IPS-20b (cell line): ENCODE data around the gene TWIST2.

Experiments
- H3K27ac ChIP-seq: one replicate; pipeline ENCODE4 v1.5.1; 2013; ENCODE audit warnings: low read length
- H3K27me3 ChIP-seq: 2 replicates; pipeline ENCODE4 v1.6.1; 2013; ENCODE audit warnings: mild to moderate bottlenecking, low read length, inconsistent platforms; ENCODE audit not compliant: insufficient read depth
- H3K36me3 ChIP-seq: 2 replicates; pipeline ENCODE4 v1.6.1; 2013; ENCODE audit warnings: low read depth, mild to moderate bottlenecking, inconsistent platforms, low read length, moderate library complexity; ENCODE audit not compliant: insufficient read depth
- H3K4me1 ChIP-seq: 2 replicates; pipeline ENCODE4 v1.6.1; 2013; ENCODE audit warnings: mild to moderate bottlenecking, control low read depth, inconsistent platforms, low read length, moderate library complexity; ENCODE audit not compliant: insufficient read depth
- H3K4me3 ChIP-seq: 2 replicates; pipeline ENCODE4 v1.5.1; 2013; ENCODE audit warnings: mild to moderate bottlenecking, low read length, inconsistent platforms
- H3K9ac ChIP-seq: 2 replicates; pipeline ENCODE4 v1.6.1; 2013; ENCODE audit warnings: low read depth, mild to moderate bottlenecking, inconsistent platforms, low read length, moderate library complexity
- H3K9me3 ChIP-seq: 2 replicates; pipeline ENCODE4 v1.6.1; 2013; ENCODE audit warnings: mild to moderate bottlenecking, low read depth, low read length, inconsistent platforms; ENCODE audit not compliant: insufficient read depth

The TWIST2 gene

DNA sequence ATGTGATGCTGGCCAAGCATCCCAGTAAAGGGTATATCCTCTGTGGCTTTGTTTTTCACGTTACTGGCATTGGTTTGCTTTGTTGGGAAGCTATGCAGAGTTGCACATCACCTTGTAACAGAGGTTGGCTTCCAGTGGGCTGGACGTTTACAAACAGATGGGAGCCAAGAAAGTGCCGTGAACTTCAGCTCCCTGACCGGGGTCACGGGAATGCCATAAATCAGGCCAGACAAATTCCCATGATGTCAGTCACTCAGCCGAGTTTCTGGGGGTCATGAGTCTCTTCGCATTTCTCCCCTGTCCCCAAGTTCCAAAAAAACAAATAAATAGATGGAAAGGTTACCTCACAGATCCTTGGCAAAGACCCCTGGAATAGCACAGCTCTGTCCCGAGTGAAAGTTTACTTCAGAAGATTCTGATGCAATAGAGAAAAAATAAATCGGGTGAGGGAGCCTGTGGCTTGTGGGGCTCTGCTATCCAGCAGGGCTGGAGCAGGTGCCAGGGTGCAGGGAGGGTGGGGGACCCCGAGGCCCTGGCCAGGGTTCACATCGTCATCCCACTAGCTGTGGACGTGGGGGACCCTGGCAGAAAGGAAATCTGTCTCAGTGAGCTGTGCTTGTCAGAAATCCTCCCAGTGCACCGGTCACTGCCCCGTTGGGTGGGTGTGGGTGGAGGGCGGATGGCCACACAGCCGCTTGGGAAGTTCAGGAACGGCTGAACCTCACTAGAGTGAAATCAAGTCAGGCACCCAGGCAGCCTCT, 27.8 kb downstream of the TWIST2 start:
- Histone ChIP-seq H3K27ac (no peak overlapping the region), H3K9me3 (no peaks in the 10 kb centered on the region), H3K27me3 (no peaks in the 10 kb centered on the region), H3K4me1 (no peaks in the 10 kb centered on the region), H3K36me3 (no peaks in the 10 kb centered on the region), H3K4me3 (no peak overlapping the region), H3K9ac (no peak overlapping the region)

DNA sequence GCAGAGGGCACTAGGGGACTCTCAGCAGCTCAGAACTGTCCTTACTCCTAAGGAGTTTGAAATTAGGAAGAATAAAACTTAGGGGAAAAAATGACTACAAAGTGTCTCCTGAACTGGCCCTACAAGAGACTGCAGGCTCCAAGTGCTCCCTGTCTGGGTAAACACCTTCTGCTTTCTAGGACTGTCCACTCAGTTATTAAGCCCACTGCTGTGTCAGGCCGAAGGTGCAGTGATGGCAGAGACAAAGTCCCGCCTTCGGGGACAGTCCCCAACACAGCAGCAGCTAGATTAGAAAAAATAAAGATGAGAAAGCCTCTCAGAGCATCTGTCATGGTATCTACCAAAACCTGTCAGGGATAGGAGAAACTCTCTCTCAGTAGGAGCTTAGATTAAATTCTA, 28.3 kb downstream of the TWIST2 start:
- no peaks in the 10 kb centered on the region for H3K27me3 ChIP-seq
- no peaks in the 10 kb centered on the region for H3K4me1 ChIP-seq
- no peak overlapping the region for H3K9ac ChIP-seq
- H3K4me3 ChIP-seq: no peak overlapping the region
- no peaks in the 10 kb centered on the region for H3K9me3 ChIP-seq
- no peak overlapping the region for H3K27ac ChIP-seq
- H3K36me3 ChIP-seq: no peaks in the 10 kb centered on the region

DNA sequence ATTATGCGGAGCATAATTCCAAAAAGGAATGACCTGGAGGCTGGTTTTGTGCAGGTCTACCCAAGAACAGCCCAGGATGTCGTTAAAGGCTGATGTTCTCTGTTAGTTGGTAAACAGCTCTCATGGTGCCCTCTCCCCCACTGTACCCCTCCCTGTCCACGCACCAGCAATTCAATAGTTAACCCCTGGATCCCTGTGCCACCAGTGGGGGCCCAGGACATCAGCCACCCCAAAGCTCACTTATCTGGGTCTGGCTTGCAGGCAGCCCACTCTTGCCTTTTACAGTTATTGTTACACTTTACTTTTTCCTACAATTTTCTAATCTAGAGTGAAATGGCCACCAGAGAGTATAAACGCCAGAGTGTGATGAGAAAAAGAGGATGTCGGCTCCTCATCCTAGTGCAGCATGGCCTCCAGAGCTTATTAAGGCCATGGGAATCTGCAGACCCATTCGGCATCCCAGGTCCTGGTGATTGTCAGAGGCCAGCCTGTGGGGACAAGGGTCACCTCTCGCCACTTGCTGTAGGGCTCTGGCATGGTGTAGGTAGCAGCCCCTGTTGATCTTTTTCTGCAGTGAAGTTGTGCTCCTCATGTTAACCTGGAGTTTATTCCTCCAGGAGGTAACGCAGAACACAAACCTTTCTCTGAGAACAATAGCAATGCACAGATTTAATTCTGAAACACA, 30.3 kb downstream of the TWIST2 start:
- Histone ChIP-seq H3K4me1 (no peaks in the 10 kb centered on the region), H3K9me3 (no peaks in the 10 kb centered on the region), H3K9ac (no peak overlapping the region), H3K4me3 (no peak overlapping the region), H3K27ac (no peak overlapping the region), H3K36me3 (no peaks in the 10 kb centered on the region), H3K27me3 (no peaks in the 10 kb centered on the region)

DNA sequence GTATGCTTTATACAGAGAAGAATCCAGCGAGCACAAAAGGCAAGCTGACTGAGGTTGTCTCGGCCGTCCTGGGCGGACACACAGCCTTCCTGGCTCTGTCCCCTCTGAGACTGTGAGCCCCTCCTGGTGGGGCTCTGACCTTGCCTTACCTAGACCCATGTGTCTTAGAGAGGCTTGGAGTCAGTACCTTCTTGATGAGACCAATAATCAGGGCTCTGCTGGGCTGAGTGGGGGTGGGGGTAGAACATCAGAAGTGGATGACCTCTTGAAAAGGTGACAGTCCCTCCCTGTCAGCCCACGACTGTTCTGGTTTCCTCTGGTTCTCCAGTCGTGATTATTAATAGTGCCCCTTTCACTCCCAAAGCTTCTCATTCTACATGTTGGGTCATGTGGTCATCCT, 31.2 kb downstream of the TWIST2 start:
- Histone ChIP-seq H3K9me3 (no peaks in the 10 kb centered on the region), H3K9ac (no peak overlapping the region), H3K36me3 (no peaks in the 10 kb centered on the region), H3K4me1 (no peaks in the 10 kb centered on the region), H3K27me3 (no peaks in the 10 kb centered on the region), H3K4me3 (no peak overlapping the region), H3K27ac (no peak overlapping the region)

DNA sequence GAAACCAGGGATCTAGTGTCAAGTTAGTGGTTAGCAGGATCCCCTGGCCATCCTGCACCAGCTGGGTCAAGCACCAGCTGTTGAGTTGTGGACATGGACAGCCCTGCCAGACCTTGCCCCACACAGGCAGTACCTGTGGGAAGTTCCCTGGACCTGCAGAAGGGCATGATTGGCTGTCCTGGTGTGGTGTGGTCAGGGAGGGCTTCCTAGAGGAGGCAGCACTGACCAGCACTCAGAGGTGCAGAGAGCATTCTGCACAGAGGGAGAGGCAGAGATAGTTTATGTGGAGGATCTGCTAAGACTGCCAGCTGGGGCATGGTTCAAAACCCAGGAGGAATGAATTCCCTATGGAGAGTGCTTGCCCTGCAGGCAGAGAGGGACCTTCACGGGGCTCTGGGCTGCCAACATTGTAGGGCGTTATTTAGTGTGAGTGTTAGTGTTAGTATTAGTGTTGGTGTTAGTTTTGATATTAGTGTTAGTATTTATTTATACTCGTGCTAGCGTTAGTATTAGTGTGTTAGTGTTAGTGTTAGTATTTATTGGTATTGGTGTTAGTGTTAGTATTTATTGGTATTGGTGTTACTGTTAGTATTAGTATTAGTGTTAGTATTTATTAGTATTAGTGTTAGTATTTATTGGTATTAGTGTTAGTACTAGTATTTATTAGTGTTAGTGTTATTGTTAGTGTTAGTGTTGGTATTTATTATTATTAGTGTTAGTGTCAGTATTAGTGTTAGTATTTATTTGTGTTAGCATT, 31.9 kb downstream of the TWIST2 start:
- no peak overlapping the region for H3K4me3 ChIP-seq
- H3K27me3 ChIP-seq: no peaks in the 10 kb centered on the region
- H3K36me3 ChIP-seq: no peaks in the 10 kb centered on the region
- H3K27ac ChIP-seq: no peak overlapping the region
- no peak overlapping the region for H3K9ac ChIP-seq
- no peaks in the 10 kb centered on the region for H3K4me1 ChIP-seq
- no peaks in the 10 kb centered on the region for H3K9me3 ChIP-seq

DNA sequence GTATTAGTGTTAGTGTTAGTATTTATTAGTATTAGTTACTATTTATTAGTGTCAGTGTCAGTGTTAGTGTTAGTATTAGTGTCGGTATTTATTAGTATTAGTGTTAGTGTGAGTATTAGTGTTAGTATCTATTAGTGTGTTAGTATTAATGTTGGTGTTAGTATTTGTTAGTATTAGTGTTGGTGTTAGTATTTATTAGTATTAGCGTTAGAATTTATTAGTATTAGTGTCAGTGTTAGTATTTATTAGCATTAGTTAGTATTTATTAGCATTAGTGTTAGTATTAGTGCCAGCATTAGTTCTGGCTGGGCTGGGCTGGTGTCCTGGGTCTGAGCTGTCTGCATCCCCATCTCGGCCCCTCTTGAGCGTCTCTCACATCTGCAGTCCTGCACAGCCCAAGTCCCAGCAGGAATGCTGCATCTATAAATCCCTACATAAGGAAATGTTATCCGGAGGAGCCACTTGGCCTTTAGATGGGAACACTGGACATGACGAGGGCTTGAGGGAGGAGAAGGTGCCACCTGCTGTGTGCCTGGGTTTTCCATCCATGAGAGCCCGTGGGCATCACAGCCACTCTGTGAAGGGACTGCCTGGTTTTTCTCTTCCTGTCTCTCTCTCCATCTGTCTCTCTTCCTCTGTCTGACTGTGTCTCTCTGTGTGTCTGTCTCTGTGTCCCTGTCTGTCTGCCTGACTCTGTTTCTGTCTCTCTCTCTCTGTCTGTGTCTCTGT, 33.6 kb downstream of the TWIST2 start:
- Histone ChIP-seq H3K9ac (no peak overlapping the region), H3K36me3 (no peaks in the 10 kb centered on the region), H3K27me3 (no peaks in the 10 kb centered on the region), H3K4me1 (no peaks in the 10 kb centered on the region), H3K4me3 (no peak overlapping the region), H3K9me3 (no peaks in the 10 kb centered on the region), H3K27ac (no peak overlapping the region)

DNA sequence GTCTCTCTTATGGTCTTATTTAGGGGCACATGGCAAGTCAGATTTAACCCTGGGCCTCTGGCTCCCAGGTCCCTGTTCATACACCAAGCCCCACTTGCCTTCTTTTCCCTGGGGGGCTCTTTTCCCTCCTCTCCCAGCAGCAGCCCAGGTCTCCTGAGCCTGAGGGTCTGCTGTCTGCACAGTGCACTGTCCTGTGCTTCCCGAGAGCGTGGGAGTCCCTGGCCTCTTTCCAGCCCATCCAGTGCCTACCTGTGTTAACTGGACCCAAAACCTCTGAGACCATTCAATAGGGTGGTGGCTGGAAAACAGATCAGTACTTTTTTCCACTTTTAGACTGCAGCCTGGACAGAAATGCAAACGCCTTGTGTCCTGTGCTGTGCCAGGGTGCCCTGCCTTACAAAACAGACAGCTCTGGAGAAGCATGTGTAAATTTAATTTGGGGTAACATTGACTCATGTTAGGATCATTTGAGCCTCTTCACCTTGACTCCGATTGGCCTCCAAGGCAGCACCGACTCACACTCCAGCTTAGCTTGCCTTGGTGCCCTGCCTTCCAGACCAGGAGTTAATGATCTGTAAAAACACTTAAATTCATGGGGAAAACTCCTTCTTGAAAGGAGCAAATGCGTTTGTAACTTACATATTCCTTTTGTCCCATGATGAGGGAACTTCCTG, 34.3 kb downstream of the TWIST2 start:
- no peak overlapping the region for H3K4me3 ChIP-seq
- H3K36me3 ChIP-seq: no peaks in the 10 kb centered on the region
- no peaks in the 10 kb centered on the region for H3K4me1 ChIP-seq
- H3K27ac ChIP-seq: no peak overlapping the region
- no peaks in the 10 kb centered on the region for H3K9me3 ChIP-seq
- no peaks in the 10 kb centered on the region for H3K27me3 ChIP-seq
- no peak overlapping the region for H3K9ac ChIP-seq

DNA sequence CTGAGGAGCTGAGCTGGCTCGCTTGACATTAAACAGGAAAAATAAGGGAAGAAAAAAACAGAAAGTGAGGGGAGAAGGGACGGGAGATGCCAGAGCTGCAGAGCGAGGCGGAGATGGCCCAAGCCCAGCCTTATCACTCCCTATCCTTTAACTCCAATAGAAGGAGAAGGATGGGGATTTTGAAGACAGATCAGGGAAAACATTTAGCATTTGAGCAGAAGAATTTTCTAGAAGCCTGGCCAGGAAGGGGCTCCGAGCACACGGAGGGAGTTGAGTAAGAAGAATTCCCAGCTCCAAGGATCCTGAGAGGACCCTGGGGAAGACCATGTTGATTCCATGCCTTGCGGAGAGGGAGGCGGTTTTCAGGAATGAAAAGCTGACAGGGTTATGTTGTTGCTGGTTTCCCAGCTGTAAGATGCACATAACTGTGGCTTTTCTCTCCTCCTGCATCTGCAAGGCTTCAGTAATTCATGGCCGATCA, 35.6 kb downstream of the TWIST2 start:
- H3K9me3 ChIP-seq: no peaks in the 10 kb centered on the region
- no peaks in the 10 kb centered on the region for H3K27me3 ChIP-seq
- no peaks in the 10 kb centered on the region for H3K4me1 ChIP-seq
- no peak overlapping the region for H3K27ac ChIP-seq
- H3K36me3 ChIP-seq: no peaks in the 10 kb centered on the region
- H3K4me3 ChIP-seq: no peak overlapping the region
- H3K9ac ChIP-seq: no peak overlapping the region

DNA sequence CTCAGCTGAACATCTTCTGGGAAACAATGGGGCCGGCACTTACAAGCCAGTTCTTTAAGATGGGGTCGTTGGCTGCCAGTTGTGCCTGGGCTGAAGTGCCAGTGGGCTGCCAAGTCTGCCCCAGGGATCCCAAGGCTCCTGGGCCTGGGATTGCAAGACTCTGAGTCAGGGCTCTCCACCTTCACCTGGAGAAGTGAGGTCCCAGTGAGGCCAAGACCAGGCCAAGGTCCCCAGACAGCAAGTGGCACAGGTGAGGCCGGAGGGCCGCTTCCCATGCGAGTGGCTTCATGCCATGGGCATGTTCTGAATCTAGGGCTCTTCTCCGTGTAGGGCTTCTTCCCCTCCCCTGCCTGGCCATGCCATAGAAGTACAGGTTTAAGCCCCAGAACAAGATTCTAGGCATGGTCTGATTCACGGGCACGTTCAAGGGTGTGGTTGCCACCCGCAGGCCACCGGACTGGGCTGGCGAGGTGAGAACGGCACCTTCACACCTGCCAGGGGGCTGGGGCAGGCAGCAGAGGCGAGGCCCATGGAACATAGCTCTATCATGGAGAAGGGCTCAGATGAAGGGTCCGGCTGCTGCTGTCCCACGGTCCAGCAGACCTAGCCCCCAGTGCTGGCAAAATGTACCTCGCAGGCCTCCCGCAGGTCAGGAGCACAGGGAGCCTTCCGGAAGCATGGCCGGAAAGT, 36.4 kb downstream of the TWIST2 start:
- no peaks in the 10 kb centered on the region for H3K27me3 ChIP-seq
- H3K9me3 ChIP-seq: no peaks in the 10 kb centered on the region
- H3K36me3 ChIP-seq: no peaks in the 10 kb centered on the region
- H3K4me3 ChIP-seq: no peak overlapping the region
- H3K9ac ChIP-seq: no peak overlapping the region
- no peak overlapping the region for H3K27ac ChIP-seq
- no peaks in the 10 kb centered on the region for H3K4me1 ChIP-seq

DNA sequence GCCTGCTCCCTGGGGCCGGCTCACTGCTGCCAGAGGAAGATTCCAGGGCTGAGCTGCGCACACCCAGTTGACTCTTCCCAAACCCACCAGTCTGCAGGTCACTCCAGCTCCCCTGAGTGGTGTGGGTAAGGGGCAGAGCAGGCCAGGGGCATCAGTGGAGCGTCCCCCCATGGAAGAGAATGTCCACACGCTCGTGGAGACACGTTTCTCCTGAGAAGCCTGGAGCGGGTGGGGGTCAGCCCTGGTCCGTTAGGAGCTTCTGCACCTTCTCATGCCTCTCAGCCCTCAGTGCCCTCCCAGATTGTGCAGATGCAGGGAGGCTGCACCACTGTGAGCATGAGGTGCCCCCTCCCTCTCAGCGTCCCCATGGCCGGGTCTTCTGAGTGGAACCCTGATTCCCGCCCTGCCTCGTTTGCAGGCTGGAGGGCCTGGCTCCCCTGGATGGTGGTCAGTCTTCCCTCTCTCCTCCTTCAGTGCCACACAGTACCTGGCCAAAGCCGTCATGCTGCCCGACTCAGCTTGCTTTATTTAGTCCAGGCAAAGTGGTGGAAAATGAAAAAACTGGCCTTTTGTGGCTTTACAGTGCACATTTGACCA, 37.0 kb downstream of the TWIST2 start:
- Histone ChIP-seq H3K4me3 (no peak overlapping the region), H3K36me3 (no peaks in the 10 kb centered on the region), H3K9ac (no peak overlapping the region), H3K9me3 (no peaks in the 10 kb centered on the region), H3K27me3 (no peaks in the 10 kb centered on the region), H3K4me1 (no peaks in the 10 kb centered on the region), H3K27ac (no peak overlapping the region)
